ENCODE measurements around the gene SPATA46. TPM values are rescaled to one million over a fixed set of nuclear protein-coding genes. Genes with fewer than 3 reads are reported as not detected.
A peak's percentile ranks its signal among the peaks of the same experiment; 100 is the strongest.

SPATA46 gene
- total RNA-seq, 3 donors from 2014 or later, result not detected

GRCh38 chr1:162343470-162343869 lies 33.2 kb downstream of the SPATA46 start:
- TF ChIP-seq, protein P1, sequence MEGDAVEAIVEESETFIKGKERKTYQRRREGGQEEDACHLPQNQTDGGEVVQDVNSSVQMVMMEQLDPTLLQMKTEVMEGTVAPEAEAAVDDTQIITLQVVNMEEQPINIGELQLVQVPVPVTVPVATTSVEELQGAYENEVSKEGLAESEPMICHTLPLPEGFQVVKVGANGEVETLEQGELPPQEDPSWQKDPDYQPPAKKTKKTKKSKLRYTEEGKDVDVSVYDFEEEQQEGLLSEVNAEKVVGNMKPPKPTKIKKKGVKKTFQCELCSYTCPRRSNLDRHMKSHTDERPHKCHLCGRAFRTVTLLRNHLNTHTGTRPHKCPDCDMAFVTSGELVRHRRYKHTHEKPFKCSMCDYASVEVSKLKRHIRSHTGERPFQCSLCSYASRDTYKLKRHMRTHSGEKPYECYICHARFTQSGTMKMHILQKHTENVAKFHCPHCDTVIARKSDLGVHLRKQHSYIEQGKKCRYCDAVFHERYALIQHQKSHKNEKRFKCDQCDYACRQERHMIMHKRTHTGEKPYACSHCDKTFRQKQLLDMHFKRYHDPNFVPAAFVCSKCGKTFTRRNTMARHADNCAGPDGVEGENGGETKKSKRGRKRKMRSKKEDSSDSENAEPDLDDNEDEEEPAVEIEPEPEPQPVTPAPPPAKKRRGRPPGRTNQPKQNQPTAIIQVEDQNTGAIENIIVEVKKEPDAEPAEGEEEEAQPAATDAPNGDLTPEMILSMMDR (IDR thresholded peaks at IDR 0.05), result no peak
- no peak for TF ChIP-seq POLR2A (IDR thresholded peaks at IDR 0.05)
- no peak for TF ChIP-seq POLR2AphosphoS5 (IDR thresholded peaks at IDR 0.05)
- no peaks in the 10 kb centered on the region for H3K9me3 ChIP-seq
- intact Hi-C loops (cut with DNase I; ENCODE audit: low total_unique reads), result no loop called here
- H3K27me3 ChIP-seq, result no peaks in the 10 kb centered on the region
- H3K4me1 ChIP-seq, result no peaks in the 10 kb centered on the region
- no peak overlapping the region for H3K4me3 ChIP-seq
- no peaks in the 10 kb centered on the region for H3K36me3 ChIP-seq
- DNase-seq (ENCODE audit: low spot score in 2 of 2), result no peak
- H3K27ac ChIP-seq, result no peak overlapping the region

- no peak overlapping the region for H3K4me3 ChIP-seq
- H3K27ac ChIP-seq, result no peak overlapping the region
- no peaks in the 10 kb centered on the region for H3K36me3 ChIP-seq
- no peaks in the 10 kb centered on the region for H3K4me1 ChIP-seq
- no peaks in the 10 kb centered on the region for H3K9me3 ChIP-seq
- intact Hi-C loops (cut with DNase I; ENCODE audit: low total_unique reads), result no loop called here
- TF ChIP-seq, protein P1 (IDR thresholded peaks at IDR 0.05), result no peak
- TF ChIP-seq POLR2A (IDR thresholded peaks at IDR 0.05), result no peak
- TF ChIP-seq POLR2AphosphoS5 (IDR thresholded peaks at IDR 0.05), result no peak
- H3K27me3 ChIP-seq, result no peaks in the 10 kb centered on the region
- no peak for DNase-seq (ENCODE audit: low spot score in 2 of 2)
Observed at GRCh38 chr1:162342452-162342983, 34.1 kb downstream of the SPATA46 start.

DNA sequence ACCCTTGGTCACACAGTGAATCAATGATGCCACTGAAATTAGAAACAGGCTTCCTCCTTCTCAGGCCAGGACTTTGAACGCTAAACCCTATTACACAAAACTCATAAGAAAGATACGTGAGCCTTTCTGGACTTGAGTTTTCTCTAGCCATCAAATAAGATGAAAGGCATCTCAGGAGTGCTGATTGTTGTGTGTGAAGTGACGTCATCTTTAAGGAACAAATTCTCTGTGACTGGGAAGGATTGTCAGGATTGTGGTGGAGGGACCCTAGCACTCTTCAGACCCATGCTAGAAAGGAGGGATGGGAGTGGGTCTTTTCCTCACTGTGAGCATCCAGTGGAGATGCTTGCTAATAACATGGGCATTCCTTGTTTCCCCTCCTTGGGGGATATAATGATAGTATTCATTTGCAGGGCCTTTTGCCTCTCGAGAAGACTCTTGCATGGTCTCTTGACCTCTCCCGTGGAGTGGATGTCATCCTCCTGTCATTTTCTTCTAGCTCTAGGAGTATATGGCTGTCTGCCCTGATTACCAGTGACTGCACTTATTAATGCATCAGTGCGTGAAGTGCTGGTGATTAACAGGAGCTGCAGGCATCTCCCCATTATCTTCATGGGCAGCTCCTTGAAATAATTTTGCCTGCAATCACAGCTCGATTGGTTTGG lies 39.9 kb downstream of the SPATA46 start:
- H3K4me1 ChIP-seq, result no peaks in the 10 kb centered on the region
- H3K36me3 ChIP-seq, result no peaks in the 10 kb centered on the region
- intact Hi-C loops (cut with DNase I; ENCODE audit: low total_unique reads), result no loop called here
- no peak for DNase-seq (ENCODE audit: low spot score in 2 of 2)
- no peaks in the 10 kb centered on the region for H3K27me3 ChIP-seq
- no peak overlapping the region for H3K27ac ChIP-seq
- no peaks in the 10 kb centered on the region for H3K9me3 ChIP-seq
- no peak overlapping the region for H3K4me3 ChIP-seq
- TF ChIP-seq POLR2AphosphoS5 (IDR thresholded peaks at IDR 0.05), result no peak
- TF ChIP-seq POLR2A (IDR thresholded peaks at IDR 0.05), result no peak
- TF ChIP-seq, protein P1 (IDR thresholded peaks at IDR 0.05), result no peak

DNA sequence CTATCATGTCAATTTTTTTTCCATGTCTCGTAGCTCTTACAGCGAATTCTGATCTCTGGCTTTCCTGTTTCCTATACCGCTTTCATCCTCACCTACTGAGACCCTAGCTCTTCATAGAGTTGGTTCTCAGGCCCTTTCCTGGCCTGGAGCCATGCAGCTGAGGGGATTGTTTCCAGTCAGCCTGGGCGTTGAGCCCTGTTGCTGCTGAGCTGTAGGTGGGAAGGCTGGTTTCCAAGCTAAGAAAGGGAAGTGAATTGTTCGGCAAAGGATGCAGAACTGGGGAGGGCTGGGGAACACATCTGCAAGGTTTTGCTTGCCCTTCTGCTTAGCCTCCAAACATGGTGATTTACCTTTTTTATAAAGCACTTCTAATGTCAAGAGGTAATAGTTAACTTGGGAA lies 41.5 kb downstream of the SPATA46 start:
- no peaks in the 10 kb centered on the region for H3K36me3 ChIP-seq
- intact Hi-C loops (cut with DNase I; ENCODE audit: low total_unique reads), result no loop called here
- H3K9me3 ChIP-seq, result no peaks in the 10 kb centered on the region
- TF ChIP-seq, protein P1 (IDR thresholded peaks at IDR 0.05), result no peak
- TF ChIP-seq POLR2AphosphoS5 (IDR thresholded peaks at IDR 0.05) (no peak), POLR2A (IDR thresholded peaks at IDR 0.05) (no peak)
- no peaks in the 10 kb centered on the region for H3K27me3 ChIP-seq
- H3K27ac ChIP-seq, result peak overlapping the region in 1 of 2 donors; percentile 4
- H3K4me3 ChIP-seq, result no peak overlapping the region
- DNase-seq (ENCODE audit: low spot score in 2 of 2), result no peak
- no peaks in the 10 kb centered on the region for H3K4me1 ChIP-seq

DNA sequence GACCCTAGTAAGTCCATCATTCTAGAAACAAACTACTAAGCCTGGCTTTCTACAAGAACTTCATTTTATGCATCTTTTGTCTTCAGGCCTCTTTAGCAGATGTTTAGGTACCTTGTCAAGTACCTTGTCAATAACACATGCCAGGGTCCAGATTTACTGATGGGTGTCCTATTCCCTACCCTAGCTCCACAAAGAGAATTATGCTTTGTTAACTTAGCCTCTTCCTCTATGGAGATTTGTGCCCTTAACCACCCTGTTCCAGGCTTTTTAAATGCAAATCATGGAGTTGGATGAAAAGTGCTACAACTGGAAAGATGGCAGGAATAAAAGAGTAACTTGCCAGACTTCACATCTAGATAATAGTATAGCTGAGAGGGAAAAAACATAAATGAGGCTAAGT lies 42.7 kb downstream of the SPATA46 start:
- H3K4me3 ChIP-seq, result no peak overlapping the region
- H3K27me3 ChIP-seq, result no peaks in the 10 kb centered on the region
- DNase-seq (ENCODE audit: low spot score in 2 of 2), result no peak
- no peak overlapping the region for H3K27ac ChIP-seq
- TF ChIP-seq POLR2AphosphoS5 (IDR thresholded peaks at IDR 0.05), result no peak
- TF ChIP-seq POLR2A (IDR thresholded peaks at IDR 0.05), result no peak
- TF ChIP-seq, protein P1 (IDR thresholded peaks at IDR 0.05), result no peak
- no peaks in the 10 kb centered on the region for H3K36me3 ChIP-seq
- no peaks in the 10 kb centered on the region for H3K4me1 ChIP-seq
- no peaks in the 10 kb centered on the region for H3K9me3 ChIP-seq
- intact Hi-C loops (cut with DNase I; ENCODE audit: low total_unique reads), result no loop called here

Measured in breast epithelium (tissue), 4 donors.